WI38 (cell line): ENCODE results near the gene DNAH10.

Experiments used
- H3K4me3 ChIP-seq: 2 replicates; pipeline ENCODE4 v1.5.1; 2011; ENCODE audit warnings: low read depth, mild to moderate bottlenecking, control low read depth, low read length
- CTCF ChIP-seq: IDR thresholded peaks from 2 replicates; pipeline ENCODE4 v1.5.1; 2012; ENCODE audit warnings: low read depth, mild to moderate bottlenecking, control low read depth, low read length

The DNAH10 gene

GRCh38 chr12:123938679-123939480, 176.8 kb downstream of the DNAH10 start:
- peak; percentile 38 for TF ChIP-seq CTCF
- no peak overlapping the region for H3K4me3 ChIP-seq

- no peak for TF ChIP-seq CTCF
- H3K4me3 ChIP-seq = no peak overlapping the region
Measured at GRCh38 chr12:123939716-123940626, 177.9 kb downstream of the DNAH10 start.

- no peak for TF ChIP-seq CTCF
- no peak overlapping the region for H3K4me3 ChIP-seq
Measured at GRCh38 chr12:123940627-123940966, 178.5 kb downstream of the DNAH10 start.

GRCh38 chr12:123941000-123941399, 178.9 kb downstream of the DNAH10 start:
- no peak overlapping the region for H3K4me3 ChIP-seq
- TF ChIP-seq CTCF = no peak

- no peak for TF ChIP-seq CTCF
- no peak overlapping the region for H3K4me3 ChIP-seq
Measured at GRCh38 chr12:123941624-123942237, 179.6 kb downstream of the DNAH10 start.

GRCh38 chr12:123942238-123942653, 180.1 kb downstream of the DNAH10 start:
- no peak overlapping the region for H3K4me3 ChIP-seq
- TF ChIP-seq CTCF = no peak
